Renal cortical epithelial cell (primary cell): ENCODE measurements around the gene THBS1. TPM values are rescaled to one million over a fixed set of nuclear protein-coding genes. Genes with fewer than 3 reads are reported as not detected.

Experiments used
- DNase-seq: peaks from one replicate; pipeline ENCODE4 v3.0.0-alpha.2; 2011; ENCODE audit warnings: low read depth
- total RNA-seq: library from RNA; depleted of rRNA; stranded (reverse); fragments of >200 nt; gene quantifications from 2 replicates; pipeline ENCODE4 v1.2.3, GENCODE V29; 2014

The THBS1 gene
- total RNA-seq, 1 donor from 2014 or later, result 2,616 TPM

DNA sequence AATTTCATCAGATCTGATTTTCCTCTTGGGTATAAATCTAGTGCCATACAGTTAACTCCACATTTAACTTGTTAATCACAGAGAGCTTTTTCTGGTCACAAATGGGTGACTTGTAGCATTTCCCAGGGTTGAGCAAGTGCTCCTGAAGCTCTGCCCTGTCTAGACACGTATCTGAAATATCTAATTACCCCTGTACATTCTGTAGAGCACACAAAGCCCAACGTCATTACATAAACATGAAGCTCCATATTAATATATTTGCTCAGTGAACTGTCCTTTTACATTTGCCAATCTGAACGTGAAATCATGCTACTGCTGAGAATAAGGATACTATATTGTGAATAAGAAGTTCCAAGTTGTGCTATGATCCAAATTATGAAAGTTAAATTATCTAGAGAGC lies 49.0 kb downstream of the THBS1 start:
- DNase-seq, result peak; percentile 17

DNA sequence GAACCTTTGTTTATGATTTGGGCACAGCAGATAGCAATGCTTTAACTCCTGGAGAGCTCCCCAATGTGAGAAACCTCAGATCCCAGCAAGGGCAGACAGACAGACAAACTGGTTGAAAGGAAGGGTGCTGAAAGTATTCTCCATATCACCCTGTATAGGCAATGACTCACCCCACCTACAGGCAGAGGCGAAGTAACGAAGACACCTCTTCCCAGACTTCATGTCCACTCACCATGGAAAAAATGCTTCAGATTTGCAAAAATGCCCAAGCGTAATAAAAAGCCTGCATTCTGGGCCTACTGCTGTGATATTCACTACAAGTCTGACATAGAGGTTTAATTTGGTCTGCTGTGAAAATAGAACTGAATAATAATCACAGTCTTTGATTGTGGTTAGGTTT lies 50.5 kb downstream of the THBS1 start:
- no peak for DNase-seq

DNA sequence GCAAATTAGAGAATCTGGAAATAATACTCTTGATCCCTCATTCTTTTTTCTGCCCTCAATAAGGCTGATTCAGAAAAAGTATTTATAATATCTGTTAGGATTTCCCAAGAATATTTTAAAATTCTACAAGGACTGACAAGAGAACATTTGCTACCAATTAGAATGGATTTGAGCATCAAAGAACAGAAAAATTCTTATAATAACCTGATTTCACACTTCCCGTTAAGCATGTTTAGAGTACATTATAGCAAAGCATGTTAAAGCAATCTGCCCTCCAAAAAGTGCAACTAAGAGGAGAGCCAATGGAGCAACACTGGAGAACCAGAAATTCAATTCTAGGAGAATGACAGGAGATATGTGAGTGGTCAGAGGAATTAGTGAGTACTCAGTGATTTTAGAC lies 57.2 kb downstream of the THBS1 start:
- no peak for DNase-seq

DNA sequence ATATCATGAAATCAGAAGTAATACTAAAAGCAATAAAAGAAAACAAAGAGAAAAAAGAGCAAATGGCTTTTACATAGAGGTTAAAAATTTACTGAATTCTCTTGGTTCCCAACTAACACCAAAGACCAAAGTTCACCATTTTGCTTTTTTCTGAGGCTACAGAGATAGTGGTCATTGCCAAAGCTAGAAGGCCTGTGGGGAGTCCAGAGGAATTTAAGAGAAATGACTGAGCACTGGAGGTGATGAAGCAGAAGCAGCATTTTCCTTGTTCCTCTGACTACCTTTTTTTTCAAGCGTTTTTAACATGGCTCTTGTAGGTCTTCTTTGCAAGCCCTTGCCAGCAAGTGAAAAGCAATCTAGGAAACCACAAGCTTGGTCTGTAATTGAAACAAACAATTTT lies 58.2 kb downstream of the THBS1 start:
- peak; percentile 54 for DNase-seq

DNA sequence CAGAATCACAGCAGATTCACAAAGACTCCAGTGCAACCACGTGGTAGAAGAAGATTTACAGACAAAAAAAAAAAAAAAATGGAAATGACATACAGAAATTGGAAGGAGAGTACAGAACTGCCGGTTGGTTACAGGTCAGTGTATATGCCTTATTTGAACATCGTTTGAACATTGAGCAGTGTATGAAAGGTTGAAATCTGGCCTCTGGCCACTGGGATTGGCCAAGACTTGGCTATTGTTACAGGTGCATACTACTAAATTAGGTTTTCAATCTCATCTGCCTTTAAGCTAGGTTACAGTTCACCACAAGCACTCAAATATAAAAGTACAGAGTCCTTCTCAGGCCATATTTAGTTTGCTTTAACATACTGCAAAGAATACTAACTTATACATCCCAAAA lies 59.8 kb downstream of the THBS1 start:
- DNase-seq, result no peak

DNA sequence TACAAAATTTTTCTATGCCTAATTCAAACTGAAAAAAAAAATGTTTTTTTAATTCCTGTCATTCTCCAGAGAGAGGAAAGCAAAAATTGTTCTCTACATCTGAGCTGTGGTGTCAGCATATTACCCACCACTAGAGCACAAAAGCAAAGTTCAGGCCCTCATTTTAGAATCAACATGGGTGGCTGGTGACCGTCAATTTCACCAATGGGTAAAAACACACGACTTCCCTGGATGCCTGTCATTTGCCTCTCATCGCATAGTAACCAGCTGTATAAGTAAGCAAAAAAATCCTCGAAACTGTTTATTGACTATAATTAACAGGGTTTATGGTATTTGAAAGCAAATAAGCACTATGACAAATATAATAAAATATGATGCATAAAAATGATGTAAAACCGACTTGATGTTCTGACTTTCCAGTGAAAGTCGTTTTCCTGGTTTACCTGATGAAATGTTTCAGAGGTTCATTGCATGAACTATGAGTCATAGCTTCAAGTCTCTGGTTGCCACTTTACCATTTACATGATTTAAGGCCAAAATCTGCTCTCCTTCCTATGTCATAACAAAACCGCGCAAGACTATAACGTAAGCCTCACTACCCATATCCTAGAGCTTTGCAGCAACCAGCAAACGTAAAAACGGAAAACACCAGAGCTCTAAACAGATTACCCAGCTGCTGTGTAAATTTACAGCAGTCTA lies 60.5 kb downstream of the THBS1 start:
- no peak for DNase-seq

DNA sequence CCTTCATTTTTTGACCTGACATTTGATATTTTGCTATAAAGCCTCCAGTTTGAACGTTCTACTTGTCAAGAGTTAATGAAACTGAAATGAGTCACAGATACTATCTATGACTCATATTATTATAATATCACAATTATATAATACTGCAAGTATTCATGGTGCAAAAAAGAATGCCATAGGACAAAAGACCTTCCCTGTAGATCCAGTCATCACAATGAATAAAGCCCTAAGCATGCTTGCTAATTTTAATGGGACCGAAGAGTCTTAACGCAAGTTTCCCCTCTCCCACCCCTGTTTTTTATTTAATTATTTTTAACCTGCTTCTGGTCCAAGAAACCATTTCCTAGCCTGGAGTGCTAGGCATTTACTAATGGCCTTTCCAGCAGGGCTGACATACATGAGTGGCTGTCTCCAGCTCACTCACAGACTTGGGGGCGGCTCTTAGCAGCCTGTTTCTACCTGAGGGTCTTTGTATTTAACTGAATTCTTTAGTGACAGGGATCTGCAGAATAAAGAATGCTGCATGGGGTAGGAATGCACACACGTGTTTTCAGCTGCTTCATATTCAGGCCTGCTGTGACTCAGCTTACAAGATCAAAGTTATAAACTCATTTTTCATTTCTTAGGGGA lies 61.2 kb downstream of the THBS1 start:
- no peak for DNase-seq

DNA sequence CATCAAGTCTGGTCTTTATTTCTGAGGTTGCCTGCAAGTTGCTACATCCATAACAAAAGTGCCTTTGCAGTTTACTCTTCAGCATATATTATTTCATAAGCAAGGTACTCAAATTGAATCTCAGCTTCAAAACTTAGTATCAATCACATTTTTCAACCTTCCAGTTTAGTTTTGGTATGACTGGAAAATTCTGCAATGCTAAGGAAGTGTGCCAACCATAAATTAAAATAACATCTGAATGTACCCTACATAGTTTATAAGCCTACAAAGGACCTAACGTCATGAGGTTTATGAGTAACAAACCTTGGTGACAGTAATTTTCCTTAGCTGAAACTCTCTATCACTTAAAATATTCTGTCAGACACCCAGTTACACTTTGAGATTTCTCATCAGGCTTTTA lies 62.8 kb downstream of the THBS1 start:
- DNase-seq, result no peak

DNA sequence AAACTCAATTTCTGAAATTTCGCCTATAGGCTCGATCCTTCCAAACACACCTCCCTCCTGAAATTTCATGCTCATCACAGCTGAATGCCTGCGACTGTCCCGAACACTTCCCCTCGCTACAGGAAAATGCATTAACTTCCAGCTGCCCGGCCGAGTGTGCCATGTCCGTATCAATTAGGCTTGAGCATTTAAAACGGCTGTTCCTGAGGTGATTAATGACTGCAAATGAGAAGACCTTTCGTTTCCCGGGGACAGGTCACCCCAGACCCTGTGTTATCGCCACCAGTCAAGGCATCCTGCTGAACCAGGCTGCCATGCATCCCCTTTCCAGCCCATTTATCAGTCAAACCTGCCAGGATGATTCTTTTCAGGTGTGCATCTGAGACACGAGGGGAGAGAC lies 63.3 kb downstream of the THBS1 start:
- no peak for DNase-seq

DNA sequence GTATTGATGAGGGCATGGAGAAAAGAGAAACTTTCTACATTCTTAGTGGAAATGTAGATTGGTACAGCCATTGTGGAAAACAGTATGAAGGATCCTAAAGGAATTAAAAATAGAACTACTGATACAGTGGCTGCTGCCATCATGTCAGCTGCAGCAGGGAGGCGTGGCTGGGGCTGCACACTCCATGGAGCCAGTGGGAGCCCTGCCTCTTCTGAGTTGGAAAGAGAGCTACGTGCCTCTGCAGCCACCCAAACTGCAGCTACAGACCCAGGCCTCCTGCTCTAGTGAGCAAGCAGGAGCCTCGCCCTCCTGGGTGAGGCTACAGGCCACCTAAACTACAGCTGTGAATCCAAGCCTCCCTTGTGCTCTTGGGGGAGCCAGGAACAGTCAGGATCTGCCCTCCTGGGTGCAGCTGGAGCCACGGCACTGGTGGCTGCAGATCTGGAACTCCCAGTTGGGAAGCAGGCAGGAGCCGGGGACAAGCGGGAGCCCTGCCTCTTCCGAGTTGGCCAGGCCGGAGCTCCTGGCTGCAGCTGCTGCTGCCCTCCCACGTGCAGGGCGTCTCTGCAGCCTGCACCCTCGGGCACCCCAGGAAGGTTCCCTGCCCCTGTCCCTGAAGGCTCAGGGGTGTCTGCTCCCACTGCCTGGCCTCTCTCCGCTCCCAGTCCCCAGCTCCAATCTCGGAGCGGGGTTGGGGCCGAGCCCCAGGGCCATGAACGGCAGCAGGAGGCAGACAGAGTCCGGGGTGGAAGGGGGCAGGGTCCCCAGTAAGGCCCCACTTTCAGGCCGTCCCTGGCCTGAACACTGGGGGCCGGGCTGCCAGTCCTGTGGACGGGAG lies 64.5 kb downstream of the THBS1 start:
- no peak for DNase-seq

DNA sequence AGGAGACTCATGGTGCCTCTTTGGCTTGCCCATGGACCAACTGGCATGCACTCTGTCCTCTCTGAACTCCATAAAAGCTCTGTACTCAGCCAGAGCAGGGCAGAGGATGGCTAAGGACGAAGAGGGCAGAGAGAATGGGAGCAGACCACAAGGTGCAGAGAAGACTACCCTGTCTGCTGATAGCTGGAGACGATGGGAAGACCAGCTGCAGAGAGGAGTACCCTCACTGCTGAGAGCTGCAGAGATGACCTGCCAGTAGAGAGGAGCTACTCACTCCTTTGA lies 65.0 kb downstream of the THBS1 start:
- no peak for DNase-seq

DNA sequence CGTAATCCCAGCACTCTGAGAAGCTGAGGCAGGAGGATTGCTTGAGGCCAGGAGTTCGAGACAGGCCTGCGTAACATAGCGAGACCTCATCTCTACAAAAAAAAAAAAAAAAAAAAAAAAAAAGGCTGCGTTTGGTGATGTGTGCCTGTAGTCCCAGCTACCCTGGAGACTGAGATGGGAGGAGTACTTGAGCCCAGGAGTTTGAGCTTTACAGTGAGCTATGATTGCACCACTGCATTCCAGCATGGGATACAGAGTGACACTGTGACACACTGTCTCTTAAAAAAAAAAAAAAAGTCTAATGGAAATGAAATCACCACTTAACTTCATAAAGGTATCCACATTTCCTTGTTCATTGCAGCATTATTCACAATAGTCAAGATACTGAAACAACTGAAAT lies 65.5 kb downstream of the THBS1 start:
- DNase-seq, result no peak

Other genes with a start within 250 kb of the THBS1 start
- 0.69 and 5.5 TPM in 2 replicates for gene FSIP1, start 201.8 kb downstream of the THBS1 start, total RNA-seq